K562 (cell line): ENCODE results near the gene SYNE2.
"Not testable (repeated sequence)": the region's sequence is repeated elsewhere in the genome, so short reads cannot be mapped to it uniquely, and the experiment has no call there.

Experiments
- POLR2A ChIP-seq: fragments of 450-650 bp; conservative IDR thresholded peaks from 2 replicates; pipeline ENCODE4 v1.6.1; 2016
- RAD21 ChIP-seq, 2 experiments: fragments of 250-450 bp in 1 of 2; fragments of 450-650 bp in 1 of 2; sonication (Bioruptor Pico) in 1 of 2; formaldehyde crosslinking in 1 of 2; IDR thresholded peaks in 1 of 2; conservative IDR thresholded peaks in 1 of 2; 2 replicates each; pipeline versions ENCODE4 v1.4.0 to v1.8.0; 2020 to 2022; ENCODE audit warnings: mild to moderate bottlenecking in 2 of 2, moderate library complexity in 1 of 2

GRCh38 chr14:63806064-63806463, 46.7 kb upstream of the SYNE2 start:
- not testable (repeated sequence) for TF ChIP-seq RAD21 (CRISPR knock-in tag; conservative IDR thresholded peaks at IDR 0.05 in 1 of 2, IDR thresholded peaks at IDR 0.05 in 1 of 2); POLR2A
